IPS-NIHi7 (cell line): ENCODE data around the gene ZSWIM1.
"Not testable (repeated sequence)": the region's sequence is repeated elsewhere in the genome, so short reads cannot be mapped to it uniquely, and the experiment has no call there.

Source experiments
- DNase-seq: peaks from one replicate; pipeline ENCODE4 v3.0.0; 2012; ENCODE audit warnings: mixed read lengths; ENCODE audit errors: extremely low spot score

ZSWIM1 gene

GRCh38 chr20:45857114-45857881, 23.7 kb upstream of the ZSWIM1 start, which contains the start of the genes ACOT8 and ZSWIM3:
Gene ACOT8, minus strand, starts transcription at chr20:45857392. Its CDS starts 77 bp downstream, at chr20:45857315.
Gene ZSWIM3, plus strand, starts transcription at chr20:45857614. Its CDS starts 212 bp downstream, at chr20:45857826.
- peak; percentile 99 for DNase-seq

- peak; percentile 80 for DNase-seq
These were observed 23.2 kb upstream of the ZSWIM1 start for GRCh38 chr20:45857882-45858216.

- no peak for DNase-seq
These were observed 21.1 kb upstream of the ZSWIM1 start for GRCh38 chr20:45859916-45860315.

- no peak for DNase-seq
These were observed 20.3 kb upstream of the ZSWIM1 start for GRCh38 chr20:45860560-45861220.

- DNase-seq, result no peak
These were observed 19.6 kb upstream of the ZSWIM1 start for GRCh38 chr20:45861221-45862075.

- DNase-seq, result no peak
These were observed 17.2 kb upstream of the ZSWIM1 start for GRCh38 chr20:45863543-45864470.

GRCh38 chr20:45866454-45866853, 14.6 kb upstream of the ZSWIM1 start:
- DNase-seq, result no peak

GRCh38 chr20:45867136-45867818, 13.8 kb upstream of the ZSWIM1 start:
- DNase-seq, result no peak

- DNase-seq, result no peak
These were observed 13.2 kb upstream of the ZSWIM1 start for GRCh38 chr20:45867819-45868176.

- DNase-seq, result no peak
These were observed 8.4 kb upstream of the ZSWIM1 start for GRCh38 chr20:45872626-45873025.

- DNase-seq, result no peak
These were observed 7.5 kb upstream of the ZSWIM1 start for GRCh38 chr20:45873409-45874103.

GRCh38 chr20:45874104-45874481, 6.9 kb upstream of the ZSWIM1 start:
- DNase-seq, result not testable (repeated sequence)

GRCh38 chr20:45874576-45874975, 6.5 kb upstream of the ZSWIM1 start:
- DNase-seq, result no peak

GRCh38 chr20:45878076-45878761, 2.8 kb upstream of the ZSWIM1 start:
- DNase-seq, result no peak

GRCh38 chr20:45882469-45883099, 1.6 kb downstream of the ZSWIM1 start:
- DNase-seq, result no peak

- DNase-seq, result no peak
These were observed 2.1 kb downstream of the ZSWIM1 start for GRCh38 chr20:45883100-45883469.

- DNase-seq, result no peak
These were observed 5.7 kb downstream of the ZSWIM1 start for GRCh38 chr20:45886590-45887345.

- no peak for DNase-seq
These were observed 6.3 kb downstream of the ZSWIM1 start, which contains the start of gene SPATA25 for GRCh38 chr20:45887346-45887715. Gene SPATA25, minus strand, starts transcription at chr20:45887622. Its CDS starts 32 bp downstream, at chr20:45887590.
